Mesenchymal stem cell (in vitro differentiated cells and primary cell): ENCODE data around the gene ZBTB7B.

ENCODE experiments used
- DNase-seq: peaks from one replicate; pipeline ENCODE4 v3.0.0-alpha.2; 2013
- H2AFZ ChIP-seq: one replicate; pipeline ENCODE4 v1.6.1; 2013; ENCODE audit warnings: low read depth, mild to moderate bottlenecking, control low read depth, inconsistent platforms, low read length, moderate library complexity
- H2AK5ac ChIP-seq: 2 replicates; pipeline ENCODE4 v1.6.1; 2013; ENCODE audit warnings: low read length, moderate library complexity, mild to moderate bottlenecking, inconsistent platforms; ENCODE audit not compliant: severe bottlenecking
- H2BK120ac ChIP-seq: one replicate; pipeline ENCODE4 v1.6.1; 2013; ENCODE audit warnings: low read depth, mild to moderate bottlenecking, inconsistent platforms, low read length, moderate library complexity
- H2BK12ac ChIP-seq, 2 experiments: one replicate each; pipeline ENCODE4 v1.6.1; 2013; ENCODE audit warnings: inconsistent platforms in 2 of 2, low read length in 2 of 2, mild to moderate bottlenecking in 2 of 2, moderate library complexity in 2 of 2, control low read depth in 1 of 2
- H2BK15ac ChIP-seq: one replicate; pipeline ENCODE4 v1.6.1; 2013; ENCODE audit warnings: mild to moderate bottlenecking, low read depth, inconsistent platforms; ENCODE audit not compliant: poor library complexity, severe bottlenecking
- H2BK5ac ChIP-seq: 2 replicates; pipeline ENCODE4 v1.6.1; 2013; ENCODE audit warnings: low read depth, mild to moderate bottlenecking, low read length, control low read depth, inconsistent platforms; ENCODE audit not compliant: poor library complexity, severe bottlenecking
- H3K14ac ChIP-seq, 2 experiments: one replicate each; pipeline ENCODE4 v1.6.1; 2013; ENCODE audit warnings: inconsistent platforms in 2 of 2, low read length in 2 of 2, control low read depth in 1 of 2, mild to moderate bottlenecking in 1 of 2, moderate library complexity in 1 of 2
- H3K18ac ChIP-seq, 2 experiments: one replicate each; pipeline ENCODE4 v1.6.1; 2013; ENCODE audit warnings: inconsistent platforms in 2 of 2, low read length in 2 of 2, control low read depth in 1 of 2, low read depth in 1 of 2, mild to moderate bottlenecking in 1 of 2
- H3K23ac ChIP-seq, 2 experiments: one replicate each; pipeline ENCODE4 v1.6.1; 2013; ENCODE audit warnings: inconsistent platforms in 2 of 2, low read length in 2 of 2, mild to moderate bottlenecking in 2 of 2, moderate library complexity in 2 of 2, control low read depth in 1 of 2
- H3K27ac ChIP-seq: 2 replicates; pipeline ENCODE4 v1.5.1; 2013; ENCODE audit warnings: mild to moderate bottlenecking, moderate library complexity, low read length, control low read depth, inconsistent platforms; ENCODE audit not compliant: poor library complexity, severe bottlenecking
- H3K27me3 ChIP-seq, 2 experiments: 2 replicates each; pipeline versions ENCODE4 v1.6.1 to v1.7.0; 2013; ENCODE audit warnings: low read length in 2 of 2, mild to moderate bottlenecking in 2 of 2, moderate library complexity in 2 of 2, control low read depth in 1 of 2, inconsistent platforms in 1 of 2; ENCODE audit not compliant: control insufficient read depth in 1 of 2, insufficient read depth in 1 of 2
- H3K36me3 ChIP-seq, 2 experiments: 2 replicates each; pipeline versions ENCODE4 v1.6.1 to v1.7.0; 2013; ENCODE audit warnings: low read length in 2 of 2, control low read depth in 1 of 2, inconsistent platforms in 1 of 2, low read depth in 1 of 2, mild to moderate bottlenecking in 1 of 2; ENCODE audit not compliant: insufficient read depth in 2 of 2, control insufficient read depth in 1 of 2
- H3K4ac ChIP-seq, 2 experiments: one replicate each; pipeline ENCODE4 v1.6.1; 2013; ENCODE audit warnings: inconsistent platforms in 2 of 2, low read length in 2 of 2, mild to moderate bottlenecking in 2 of 2, moderate library complexity in 2 of 2, control low read depth in 1 of 2, low read depth in 1 of 2
- H3K4me1 ChIP-seq: 2 replicates; pipeline ENCODE4 v1.6.1; 2013; ENCODE audit warnings: low read depth, low read length, control low read depth; ENCODE audit not compliant: control insufficient read depth, insufficient read depth
- H3K4me2 ChIP-seq: 2 replicates; pipeline ENCODE4 v1.6.1; 2013; ENCODE audit warnings: low read length, mild to moderate bottlenecking, inconsistent platforms; ENCODE audit not compliant: poor library complexity, severe bottlenecking
- H3K4me3 ChIP-seq, 2 experiments: 2 replicates each; pipeline versions ENCODE4 v1.5.1 to v1.7.0; 2013; ENCODE audit warnings: low read length in 2 of 2, mild to moderate bottlenecking in 2 of 2, control low read depth in 1 of 2, low read depth in 1 of 2; ENCODE audit not compliant: insufficient read depth in 1 of 2
- H3K79me1 ChIP-seq: replicated peaks from 2 replicates; pipeline ENCODE4 v1.6.1; 2013; ENCODE audit warnings: mild to moderate bottlenecking, control low read depth, low read length, inconsistent platforms; ENCODE audit not compliant: poor library complexity, severe bottlenecking
- H3K9ac ChIP-seq: 2 replicates; pipeline ENCODE4 v1.7.0; 2013; ENCODE audit warnings: mild to moderate bottlenecking, low read length, moderate library complexity
- H3K9me3 ChIP-seq: 2 replicates; pipeline ENCODE4 v1.7.0; 2013; ENCODE audit warnings: mild to moderate bottlenecking, low read length; ENCODE audit not compliant: control insufficient read depth
- H4K8ac ChIP-seq: one replicate; pipeline ENCODE4 v1.6.1; 2013; ENCODE audit warnings: inconsistent platforms, mild to moderate bottlenecking, low read length, moderate library complexity
- H4K91ac ChIP-seq: one replicate; pipeline ENCODE4 v1.6.1; 2013; ENCODE audit warnings: mild to moderate bottlenecking, low read length, inconsistent platforms
- WGBS: methylation state at CpG from one replicate; pipeline ENCODE4 v1.1.7; 2013; ENCODE audit warnings: mixed read lengths; 5-methylcytosine and 5-hydroxymethylcytosine counted together

The ZBTB7B gene

DNA sequence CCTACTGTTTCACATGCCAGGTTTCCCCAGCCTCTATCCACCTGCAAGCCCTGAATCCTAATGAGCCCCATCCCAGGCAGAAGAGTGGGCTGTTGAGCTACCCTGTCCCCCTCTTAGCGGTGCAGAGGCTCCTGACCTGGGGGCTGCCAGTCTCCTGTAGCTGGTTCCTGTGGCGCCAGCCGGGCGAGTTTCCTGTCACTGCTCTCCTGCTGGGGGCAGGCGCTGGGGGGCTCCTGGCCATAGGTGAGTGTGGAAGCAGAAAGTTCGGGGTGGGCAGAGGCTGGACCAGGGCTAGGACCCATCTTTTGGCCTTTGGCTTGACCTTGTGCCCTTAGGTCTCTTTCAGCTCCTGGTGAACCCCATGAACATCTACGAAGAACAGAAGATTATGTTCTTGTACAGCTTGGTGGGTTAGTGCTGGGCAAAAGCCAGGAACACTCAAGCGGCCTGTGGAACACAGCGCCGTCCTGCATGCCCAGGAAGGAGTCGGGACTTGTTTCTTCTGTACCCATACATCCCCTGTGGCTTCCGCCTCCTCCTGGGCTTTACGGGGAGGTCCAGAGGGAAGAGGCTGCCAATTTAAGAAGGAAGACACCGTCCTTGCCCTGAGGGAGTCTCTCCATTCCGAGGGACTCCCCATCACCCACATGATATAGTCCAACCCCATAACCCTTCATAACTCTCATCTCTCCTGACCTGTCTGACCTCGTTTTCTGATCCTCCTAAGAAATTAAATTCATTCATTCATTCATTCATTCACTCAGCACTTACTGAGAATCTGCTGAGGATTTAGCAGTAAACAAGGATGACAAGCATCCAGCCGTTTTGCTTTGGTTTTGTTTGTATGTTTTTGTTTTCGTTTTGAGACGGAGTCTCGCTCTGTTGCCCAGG, 32.0 kb downstream of the ZBTB7B start:
- H3K27ac ChIP-seq = no peak overlapping the region
- H3K14ac ChIP-seq = no peak overlapping the region
- peaks cover 0 to 28% of the 10 kb centered on the region in 2 experiments for H3K27me3 ChIP-seq
- no peak overlapping the region for H4K91ac ChIP-seq
- H3K4me3 ChIP-seq = no peak overlapping the region
- no peaks in the 10 kb centered on the region for H3K36me3 ChIP-seq
- 82% methylated on average over 20 of the region's 20 CpGs for WGBS
- no peak overlapping the region for H2AK5ac ChIP-seq
- H3K18ac ChIP-seq = no peak overlapping the region
- H3K9me3 ChIP-seq = no peaks in the 10 kb centered on the region
- no peak overlapping the region for H3K4me2 ChIP-seq
- no peak for DNase-seq
- H3K23ac ChIP-seq = no peak overlapping the region
- H3K4ac ChIP-seq = no peak overlapping the region
- H3K79me1 ChIP-seq = no peaks in the 10 kb centered on the region
- no peak overlapping the region for H4K8ac ChIP-seq
- H3K4me1 ChIP-seq = no peaks in the 10 kb centered on the region
- no peak overlapping the region for H2BK15ac ChIP-seq
- no peak overlapping the region for H2BK120ac ChIP-seq
- no peak overlapping the region for H2BK5ac ChIP-seq
- no peak overlapping the region for H2AFZ ChIP-seq
- no peak overlapping the region for H2BK12ac ChIP-seq
- H3K9ac ChIP-seq = no peak overlapping the region

GRCh38 chr1:155035936-155036335, 33.3 kb downstream of the ZBTB7B start:
- Histone ChIP-seq H3K36me3 (no peaks in the 10 kb centered on the region), H3K4me3 (no peak overlapping the region), H2BK120ac (no peak overlapping the region), H3K23ac (no peak overlapping the region), H2AFZ (no peak overlapping the region), H4K8ac (no peak overlapping the region), H2BK15ac (no peak overlapping the region), H4K91ac (no peak overlapping the region), H2AK5ac (no peak overlapping the region), H3K18ac (no peak overlapping the region), H3K27ac (no peak overlapping the region), H3K4me1 (no peaks in the 10 kb centered on the region), H3K4me2 (no peak overlapping the region), H3K79me1 (no peaks in the 10 kb centered on the region), H3K27me3 (peaks cover 0 to 21% of the 10 kb centered on the region in 2 experiments), H2BK12ac (no peak overlapping the region), H3K4ac (no peak overlapping the region), H3K9me3 (no peaks in the 10 kb centered on the region), H3K9ac (no peak overlapping the region), H3K14ac (no peak overlapping the region), H2BK5ac (no peak overlapping the region)
- WGBS = 100% methylated on average over 2 of the region's 2 CpGs
- DNase-seq = no peak

DNA sequence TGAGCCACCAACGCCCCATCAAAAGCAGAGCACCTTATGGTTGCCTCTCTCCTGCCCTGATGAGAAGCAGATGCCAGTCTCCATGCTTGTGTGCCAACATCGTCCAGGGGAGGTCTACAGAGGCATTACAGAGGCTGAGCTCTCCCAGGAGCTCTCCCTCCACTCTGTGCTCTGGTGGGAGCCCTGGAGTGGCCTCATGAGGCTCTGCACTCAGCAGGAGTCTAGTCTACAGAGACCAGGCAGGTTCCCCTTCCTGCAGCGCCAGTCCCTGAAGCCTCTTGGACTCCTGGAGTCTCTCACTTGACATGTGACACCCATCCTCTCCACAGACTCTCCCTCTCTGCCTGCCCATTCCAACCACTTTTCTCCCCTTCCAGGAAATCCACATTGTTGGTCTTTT, 34.4 kb downstream of the ZBTB7B start:
- Histone ChIP-seq H4K8ac (no peak overlapping the region), H3K27me3 (peaks cover 0 to 27% of the 10 kb centered on the region in 2 experiments), H2BK12ac (no peak overlapping the region), H4K91ac (no peak overlapping the region), H3K23ac (no peak overlapping the region), H3K4me1 (no peaks in the 10 kb centered on the region), H2AK5ac (no peak overlapping the region), H3K18ac (no peak overlapping the region), H2BK15ac (no peak overlapping the region), H3K4ac (no peak overlapping the region), H3K9ac (no peak overlapping the region), H3K9me3 (no peaks in the 10 kb centered on the region), H3K4me2 (no peak overlapping the region), H3K27ac (no peak overlapping the region), H2BK120ac (no peak overlapping the region), H3K36me3 (no peaks in the 10 kb centered on the region), H2AFZ (no peak overlapping the region), H3K4me3 (no peak overlapping the region), H2BK5ac (no peak overlapping the region), H3K14ac (no peak overlapping the region), H3K79me1 (no peaks in the 10 kb centered on the region)
- 78% methylated on average over 3 of the region's 3 CpGs for WGBS
- no peak for DNase-seq

DNA sequence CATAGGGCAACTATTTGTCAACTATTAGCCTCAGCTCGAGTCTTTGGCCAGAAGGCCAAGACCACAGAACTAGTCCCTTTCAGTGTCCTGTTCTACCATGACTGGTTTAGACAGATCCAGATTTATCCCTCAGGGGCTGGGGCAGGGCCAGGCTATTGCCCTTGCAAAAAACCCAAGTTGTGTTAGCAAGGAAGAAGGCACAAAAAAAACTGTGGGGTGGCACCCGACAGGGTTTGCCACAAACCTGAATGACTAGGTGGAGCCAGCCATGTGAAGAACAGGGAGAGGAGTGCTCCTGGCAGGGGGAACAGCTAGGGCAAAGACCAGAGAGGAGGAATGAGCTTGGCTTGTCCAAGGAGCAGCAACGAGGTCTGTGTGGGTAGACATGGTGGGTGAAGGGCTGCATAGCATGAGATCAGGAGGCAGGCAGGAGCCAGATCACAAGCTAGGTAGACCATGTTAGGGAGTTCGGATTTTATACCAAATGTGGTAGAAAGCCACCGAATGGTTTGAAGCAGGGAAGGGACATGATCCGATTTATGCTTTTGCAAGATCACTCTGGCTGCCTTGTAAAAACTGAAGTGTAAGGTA, 35.3 kb downstream of the ZBTB7B start:
- no peak overlapping the region for H3K23ac ChIP-seq
- H2AK5ac ChIP-seq = no peak overlapping the region
- no peak for DNase-seq
- no peak overlapping the region for H3K27ac ChIP-seq
- H3K4me1 ChIP-seq = no peaks in the 10 kb centered on the region
- 93% methylated on average over 6 of the region's 6 CpGs for WGBS
- no peak overlapping the region for H2AFZ ChIP-seq
- no peak overlapping the region for H3K9ac ChIP-seq
- H3K27me3 ChIP-seq = peaks cover 0 to 28% of the 10 kb centered on the region in 2 experiments
- no peak overlapping the region for H2BK12ac ChIP-seq
- H2BK5ac ChIP-seq = no peak overlapping the region
- no peak overlapping the region for H3K4me2 ChIP-seq
- no peak overlapping the region for H3K4me3 ChIP-seq
- no peak overlapping the region for H4K8ac ChIP-seq
- H2BK120ac ChIP-seq = no peak overlapping the region
- H4K91ac ChIP-seq = no peak overlapping the region
- H3K18ac ChIP-seq = no peak overlapping the region
- no peaks in the 10 kb centered on the region for H3K36me3 ChIP-seq
- no peaks in the 10 kb centered on the region for H3K9me3 ChIP-seq
- no peak overlapping the region for H2BK15ac ChIP-seq
- no peak overlapping the region for H3K14ac ChIP-seq
- H3K4ac ChIP-seq = no peak overlapping the region
- H3K79me1 ChIP-seq = no peaks in the 10 kb centered on the region
